Islet precursor cell (in vitro differentiated cells): ENCODE results near the gene NDUFB10.

ENCODE experiments used
- DNase-seq: peaks from one replicate; pipeline ENCODE4 v3.0.0-alpha.2; 2018

NDUFB10 gene

DNA sequence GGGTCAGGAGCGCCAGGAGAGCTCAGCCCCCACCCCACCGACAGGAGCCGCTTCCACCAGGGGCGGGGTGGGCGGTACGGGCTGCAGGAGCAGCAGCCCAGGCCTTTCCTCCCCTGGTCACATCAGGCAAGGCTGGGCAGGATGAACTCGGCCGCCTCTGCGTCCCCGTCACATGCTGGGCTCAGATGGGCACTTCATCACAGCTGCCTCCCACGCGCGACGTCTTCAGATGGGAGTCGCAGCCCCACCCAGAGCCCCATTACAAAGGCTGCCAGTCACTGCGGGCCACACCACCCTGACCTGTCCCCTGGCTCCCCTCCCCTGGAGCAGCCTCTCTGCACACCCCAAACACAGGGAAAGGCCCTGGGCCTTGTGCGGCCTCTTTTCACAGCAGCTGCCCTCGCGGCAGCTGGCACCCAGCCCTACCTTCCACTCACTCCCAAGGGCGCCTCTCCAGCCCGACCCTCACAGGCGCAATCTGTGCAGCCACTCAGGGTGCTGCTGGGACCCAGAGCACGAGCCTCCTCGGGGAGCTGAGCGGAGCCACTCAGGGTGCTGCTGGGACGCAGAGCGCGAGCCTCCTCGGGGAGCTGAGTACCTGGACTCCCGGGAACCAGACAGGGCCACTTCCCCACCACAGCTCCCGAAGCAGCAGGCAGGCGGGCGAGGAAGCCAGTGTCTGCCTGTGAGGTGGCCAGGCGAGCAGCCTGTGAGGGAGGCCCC, 45.6 kb downstream of the NDUFB10 start:
- DNase-seq, result no peak

DNA sequence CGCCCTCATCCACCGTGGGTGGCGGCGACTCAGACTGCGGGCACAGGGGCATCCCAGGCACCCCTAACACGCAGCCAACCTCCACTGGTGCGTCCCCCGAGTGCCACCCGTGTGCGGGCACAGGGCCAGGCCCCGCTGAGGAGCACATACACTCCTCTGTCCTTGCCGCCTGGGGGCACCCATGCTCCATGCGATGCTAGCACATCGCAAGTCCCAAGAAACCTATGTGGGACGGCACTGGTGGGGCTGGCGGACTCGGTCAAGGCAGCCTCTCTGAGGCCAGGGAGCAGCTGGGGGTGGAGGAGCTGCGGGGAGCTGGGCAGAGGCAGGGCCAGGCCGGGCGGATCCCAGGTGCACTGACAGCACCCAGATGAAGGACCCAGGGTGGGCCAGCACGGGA, 46.3 kb downstream of the NDUFB10 start:
- DNase-seq, result no peak

DNA sequence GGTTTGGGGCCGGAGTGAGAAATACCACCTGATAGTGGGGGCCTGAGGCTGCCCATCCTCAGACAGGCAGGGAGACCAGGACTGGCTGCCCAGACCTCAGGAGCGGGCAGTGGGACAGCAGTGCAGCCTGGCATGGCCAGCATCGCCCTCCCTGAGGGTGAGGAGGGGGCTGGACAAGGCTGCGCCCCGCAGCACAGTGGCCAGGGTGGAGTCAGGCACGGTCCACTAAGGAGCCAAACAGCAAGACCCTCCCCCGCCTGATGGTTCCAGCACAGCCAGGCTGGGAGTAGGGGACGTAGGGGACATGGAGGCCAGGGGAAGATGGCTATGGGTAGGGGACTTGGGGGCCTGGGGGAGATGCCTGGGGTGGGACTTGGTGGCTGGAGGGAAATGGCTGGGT, 47.0 kb downstream of the NDUFB10 start:
- no peak for DNase-seq

DNA sequence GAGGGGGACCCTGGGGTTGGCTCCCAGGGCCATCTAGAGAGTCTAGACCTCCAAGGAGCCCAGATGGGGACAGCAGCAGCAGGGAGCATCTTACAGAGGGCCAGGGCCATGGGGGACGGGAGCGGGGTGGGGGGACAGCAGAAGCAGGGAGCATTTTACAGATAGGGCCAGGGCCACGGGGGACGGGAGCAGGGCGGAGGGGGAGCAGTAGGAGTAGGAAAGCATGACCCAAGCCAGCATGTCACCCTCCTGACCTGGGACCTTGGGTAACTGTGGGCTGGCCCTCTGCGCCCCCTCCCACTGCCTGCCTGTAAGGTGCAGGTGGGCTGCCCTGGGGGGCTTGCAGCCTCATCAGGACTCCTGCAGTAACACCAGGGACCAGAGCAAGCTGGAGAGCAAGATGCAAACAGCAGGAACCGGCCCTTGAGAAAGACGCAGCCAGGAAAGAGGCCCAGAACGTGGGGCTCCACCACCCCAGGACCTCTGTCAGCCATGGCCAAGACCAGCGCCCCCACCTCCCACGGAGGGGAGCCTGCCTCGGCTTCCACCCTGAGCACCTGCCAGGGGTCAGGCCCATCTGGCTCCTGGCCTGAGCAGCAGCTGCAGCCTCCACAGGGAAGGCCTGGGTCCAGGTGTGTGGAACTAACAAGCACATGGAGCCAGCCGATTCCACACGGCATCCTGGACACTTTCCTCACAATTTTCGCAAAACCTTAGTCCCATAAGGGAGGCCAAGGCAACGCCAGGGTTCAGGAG, 47.9 kb downstream of the NDUFB10 start:
- DNase-seq, result no peak

DNA sequence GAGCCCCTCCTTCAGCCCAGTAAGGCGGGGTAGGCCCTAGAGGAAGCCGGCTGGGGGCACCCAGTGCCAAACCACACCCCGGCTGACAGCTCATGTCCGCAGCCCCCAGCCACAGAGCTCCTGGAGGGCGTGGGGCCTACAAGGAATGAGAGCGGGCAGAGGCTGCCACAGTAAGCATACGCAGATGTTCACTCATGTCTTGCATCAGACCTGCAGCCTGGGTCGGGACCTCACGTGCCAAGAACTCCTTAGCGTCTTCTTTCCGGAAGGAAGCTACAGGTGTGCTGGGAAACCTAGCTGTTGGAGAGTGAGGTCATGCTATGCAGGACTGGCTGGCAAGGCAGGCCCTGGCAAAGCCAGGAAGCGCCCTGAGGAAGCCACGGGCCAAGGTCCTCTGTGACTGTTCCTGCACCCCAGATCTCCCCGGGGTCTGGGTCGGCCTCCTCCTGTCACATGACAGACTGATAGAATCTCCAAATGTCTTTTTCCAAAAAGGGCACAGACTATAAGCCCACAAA, 48.7 kb downstream of the NDUFB10 start:
- DNase-seq, result no peak

DNA sequence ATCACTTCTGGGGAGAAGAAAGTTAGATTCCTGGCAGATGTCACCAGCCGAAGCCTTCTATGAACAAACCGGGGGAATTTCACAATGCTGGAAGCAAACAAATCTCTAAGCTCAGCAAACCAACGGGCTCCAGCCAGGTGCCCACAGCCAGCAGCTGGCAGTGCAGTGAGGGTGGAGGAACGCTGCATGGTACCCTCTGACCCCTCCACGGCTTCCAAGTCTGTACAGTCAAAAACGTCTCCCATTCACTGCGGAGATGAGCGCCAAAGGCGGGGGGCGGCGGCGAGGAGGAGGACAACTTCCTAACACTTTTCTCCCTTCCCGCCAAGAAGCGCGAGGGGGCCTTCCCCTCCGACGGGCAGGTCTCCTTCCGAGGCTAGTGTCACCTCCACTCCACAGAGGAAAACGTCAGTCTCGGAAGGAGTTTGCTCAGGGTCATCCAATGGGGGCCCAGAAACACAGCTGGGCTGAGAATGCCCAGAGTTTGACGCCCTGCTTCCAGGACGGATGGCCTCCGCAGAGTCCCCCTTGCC, 49.4 kb downstream of the NDUFB10 start:
- DNase-seq, result no peak

DNA sequence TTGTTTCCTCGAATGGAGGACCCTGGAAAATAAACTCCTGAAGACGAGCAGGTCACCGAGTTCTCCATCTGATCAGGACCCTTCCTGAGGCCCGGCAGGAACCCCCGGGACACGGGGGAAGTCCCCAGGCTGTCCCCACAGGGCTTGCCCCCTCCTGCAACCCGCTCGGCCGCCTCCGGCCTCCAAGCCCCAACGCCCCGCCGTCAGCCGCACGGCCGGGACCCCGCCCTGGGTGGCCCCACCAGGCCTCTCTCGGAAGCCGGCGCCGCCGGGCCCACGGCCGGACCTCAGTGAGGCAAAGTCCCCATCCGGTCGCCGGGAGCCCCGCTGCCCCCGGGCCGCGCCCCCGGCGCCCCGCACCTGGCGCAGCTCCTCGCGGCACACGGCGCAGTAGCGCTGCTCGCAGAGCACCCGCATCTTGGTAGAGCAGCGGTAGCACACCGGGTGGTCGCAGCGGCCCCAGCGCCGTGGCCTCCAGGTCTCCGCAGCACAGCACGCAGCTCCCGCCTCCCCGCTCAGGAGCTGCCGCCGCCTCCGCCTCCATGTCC, 49.9 kb downstream of the NDUFB10 start:
- DNase-seq, result no peak

DNA sequence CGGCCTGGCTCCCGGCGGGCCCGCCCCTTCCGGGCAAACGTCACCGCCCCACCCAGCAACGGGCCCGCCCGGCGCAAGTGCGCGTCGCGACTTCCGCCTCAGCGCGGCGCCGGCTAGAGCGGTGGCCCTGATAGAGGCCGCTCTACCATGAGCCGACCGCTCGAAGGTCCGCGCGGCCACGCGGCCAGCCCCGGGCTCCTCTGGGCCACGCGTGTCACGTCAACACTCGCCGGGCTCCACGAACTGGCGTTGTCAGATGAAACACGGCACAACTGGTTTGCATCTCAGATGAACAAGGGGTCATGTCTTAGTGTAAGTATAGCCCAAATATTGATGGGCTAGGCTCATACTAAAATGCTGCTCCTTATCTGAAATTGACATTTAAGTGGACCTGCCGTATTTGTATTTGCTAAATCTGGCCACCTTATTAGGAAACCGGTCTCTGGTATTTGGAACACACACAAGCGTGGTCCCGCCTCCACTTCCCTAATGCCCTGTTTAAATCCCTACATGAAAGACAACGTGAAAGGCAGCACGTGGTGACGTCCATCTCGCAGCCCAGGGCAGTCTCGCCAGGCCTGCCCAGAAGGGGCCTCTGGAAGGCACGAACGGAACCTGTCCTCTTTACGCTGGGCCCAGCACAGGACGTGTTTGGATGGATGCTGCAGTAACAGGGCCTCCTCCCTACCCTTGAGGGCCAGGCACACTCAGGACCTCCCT, 50.6 kb downstream of the NDUFB10 start, which contains the start of gene ZNF598:
Gene ZNF598 (minus strand): TSS at position 31 of the 720 bp plus-strand sequence.
- peak; percentile 88 for DNase-seq
